Suppressor macrophage (primary cell): ENCODE measurements around the gene ABCB1.
"Not testable (repeated sequence)": the region's sequence is repeated elsewhere in the genome, so short reads cannot be mapped to it uniquely, and the experiment has no call there.

Experiments
- DNase-seq, 4 experiments: peaks; one replicate each; pipeline ENCODE4 v3.0.0-alpha.2; 2020 to 2022

Gene ABCB1

DNA sequence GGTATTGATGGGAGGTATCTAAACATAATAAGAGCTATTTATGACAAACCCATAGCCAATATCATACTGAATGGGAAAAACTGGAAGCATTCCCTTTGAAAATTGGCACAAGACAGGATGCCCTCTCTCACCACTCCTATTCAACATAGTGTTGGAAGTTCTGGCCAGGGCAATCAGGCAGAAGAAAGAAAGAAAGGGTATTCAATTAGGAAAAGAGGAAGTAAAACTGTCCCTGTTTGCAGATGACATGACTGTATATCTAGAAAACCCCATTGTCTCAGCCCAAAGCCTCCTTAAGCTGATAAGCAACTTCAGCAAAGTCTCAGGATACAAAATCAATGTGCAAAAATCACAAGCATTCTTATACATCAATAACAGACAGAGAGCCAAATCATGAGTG, 131.5 kb downstream of the ABCB1 start:
- DNase-seq: not testable (repeated sequence)

- not testable (repeated sequence) for DNase-seq
Measured at GRCh38 chr7:87465534-87465880, 135.2 kb downstream of the ABCB1 start.

DNA sequence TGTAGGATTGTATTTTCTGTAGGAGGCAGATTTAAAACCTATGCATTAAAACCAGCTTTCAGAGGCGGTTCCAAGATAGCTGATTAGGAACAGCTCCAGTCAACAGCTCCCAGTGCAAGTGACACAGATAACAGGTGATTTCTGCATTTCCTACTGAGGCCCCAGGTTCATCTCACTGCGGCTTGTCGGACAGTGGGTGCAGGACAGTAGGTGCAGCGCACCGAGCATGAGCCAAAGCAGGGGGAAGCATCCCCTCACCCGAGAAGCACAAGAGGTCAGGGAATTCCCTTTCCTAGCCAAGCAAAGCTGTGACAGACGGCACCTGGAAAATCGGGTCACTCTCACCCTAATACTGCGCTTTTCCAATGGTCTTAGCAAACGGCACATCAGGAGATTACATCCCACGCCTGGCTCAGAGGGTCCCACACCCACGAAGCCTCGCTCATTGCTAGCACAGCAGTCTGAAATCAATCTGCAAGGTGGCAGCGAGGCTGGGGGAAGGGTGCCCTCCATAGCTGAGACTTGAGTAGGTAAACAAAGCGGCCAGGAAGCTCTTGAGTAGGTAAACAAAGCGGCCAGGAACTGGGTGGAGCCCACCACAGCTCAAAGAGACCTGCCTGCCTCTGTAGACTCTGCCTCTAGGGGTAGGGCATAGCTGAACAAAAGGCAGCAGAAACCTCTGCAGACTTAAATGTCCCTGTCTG, 135.7 kb downstream of the ABCB1 start:
- not testable (repeated sequence) for DNase-seq

- no peak for DNase-seq
Measured at GRCh38 chr7:87463982-87464381, 136.7 kb downstream of the ABCB1 start.

- DNase-seq: not testable (repeated sequence)
Measured at GRCh38 chr7:87460444-87460843, 140.2 kb downstream of the ABCB1 start.

- no peak for DNase-seq
Measured at GRCh38 chr7:87459941-87460340, 140.7 kb downstream of the ABCB1 start.

DNA sequence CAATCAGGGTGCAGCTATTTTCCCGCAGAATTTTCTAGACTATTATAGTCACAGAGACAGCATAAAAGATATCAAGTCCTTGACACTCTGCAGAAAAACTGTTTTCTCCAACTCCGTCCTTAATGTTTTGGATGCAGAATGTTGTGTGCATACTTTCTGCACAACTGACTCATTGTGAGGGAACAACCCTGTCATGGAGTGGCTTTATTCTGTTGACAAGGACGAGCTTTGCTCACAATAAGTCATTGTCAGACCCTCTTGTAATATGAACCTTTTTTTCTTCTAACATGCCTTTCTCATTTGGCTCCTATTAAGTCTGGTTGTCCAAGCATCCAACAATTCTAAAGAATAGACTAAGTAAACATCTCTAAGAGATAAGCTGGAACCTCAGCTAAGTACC, 142.5 kb downstream of the ABCB1 start:
- DNase-seq: no peak

DNA sequence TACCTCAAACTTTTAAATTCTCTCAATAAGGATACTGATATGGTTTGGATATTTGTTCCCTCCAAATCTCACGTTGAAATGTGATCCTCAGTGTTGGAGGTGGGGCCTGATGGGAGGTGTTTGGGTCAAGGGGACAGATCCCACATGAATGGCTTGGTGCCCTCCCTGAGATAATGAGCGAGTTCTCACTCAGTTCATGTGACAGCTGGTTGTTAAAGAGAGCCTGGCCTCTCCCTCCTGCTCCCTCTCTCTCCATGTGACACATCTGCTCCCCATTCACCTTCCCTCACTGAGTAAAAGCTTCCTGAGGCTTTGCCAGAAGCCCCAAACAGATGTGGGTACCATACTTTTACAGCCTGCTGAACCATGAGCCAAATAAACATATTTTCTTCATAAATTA, 144.4 kb downstream of the ABCB1 start:
- DNase-seq: no peak
